ENCODE results near the gene SETBP1.

The SETBP1 gene

DNA sequence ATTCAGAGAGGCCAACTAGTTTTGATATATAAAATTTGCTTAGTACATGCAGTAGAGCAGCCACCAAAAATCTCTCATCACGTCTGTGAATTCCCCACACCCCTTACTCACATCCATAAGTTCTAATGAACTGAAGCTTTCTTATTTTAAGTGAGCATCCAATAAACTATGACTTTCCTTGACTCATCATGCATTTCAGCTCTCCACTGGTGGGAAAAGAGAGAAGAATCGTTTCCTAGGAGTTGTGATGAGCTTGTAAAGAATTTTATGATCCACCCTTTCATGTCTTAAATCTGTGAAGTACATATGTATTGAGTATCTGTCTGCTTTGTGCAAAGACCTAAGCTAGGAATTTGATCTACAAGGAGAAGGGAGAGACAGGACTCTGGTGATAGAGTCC is 428.6 kb downstream of the SETBP1 start:
- CTCF ChIA-PET = interaction anchor here (0.9 to 1.1 kb wide), 2 partner anchors 13 to 103 kb away, joined by 3 read pairs; no protein-coding TSS in a partner anchor
- POLR2A ChIA-PET = no interaction called here

GRCh38 chr18:45109706-45110105 is 429.0 kb downstream of the SETBP1 start:
- POLR2A ChIA-PET = no interaction called here
- CTCF ChIA-PET = interaction anchor here (0.6 to 1.1 kb wide), 3 partner anchors 13 to 102 kb away, joined by 3 read pairs; no protein-coding TSS in a partner anchor
- Histone ChIP-seq H3K27ac (ENCODE audit: extremely low read depth, low read depth, low read length) (no peak overlapping the region), H3K4me1 (ENCODE audit: control insufficient read depth, insufficient read depth, low read length) (no peaks in the 10 kb centered on the region), H3K9me3 (ENCODE audit: control insufficient read depth, insufficient read depth, low read depth, low read length) (no peaks in the 10 kb centered on the region), H3K36me3 (ENCODE audit: control insufficient read depth in 2 of 2, insufficient read depth in 1 of 2, low read length in 2 of 2) (no peaks in the 10 kb centered on the region), H3K4me3 (ENCODE audit: low read depth, low read length) (no peak overlapping the region)
- TF ChIP-seq, protein P1, sequence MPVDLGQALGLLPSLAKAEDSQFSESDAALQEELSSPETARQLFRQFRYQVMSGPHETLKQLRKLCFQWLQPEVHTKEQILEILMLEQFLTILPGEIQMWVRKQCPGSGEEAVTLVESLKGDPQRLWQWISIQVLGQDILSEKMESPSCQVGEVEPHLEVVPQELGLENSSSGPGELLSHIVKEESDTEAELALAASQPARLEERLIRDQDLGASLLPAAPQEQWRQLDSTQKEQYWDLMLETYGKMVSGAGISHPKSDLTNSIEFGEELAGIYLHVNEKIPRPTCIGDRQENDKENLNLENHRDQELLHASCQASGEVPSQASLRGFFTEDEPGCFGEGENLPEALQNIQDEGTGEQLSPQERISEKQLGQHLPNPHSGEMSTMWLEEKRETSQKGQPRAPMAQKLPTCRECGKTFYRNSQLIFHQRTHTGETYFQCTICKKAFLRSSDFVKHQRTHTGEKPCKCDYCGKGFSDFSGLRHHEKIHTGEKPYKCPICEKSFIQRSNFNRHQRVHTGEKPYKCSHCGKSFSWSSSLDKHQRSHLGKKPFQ (tag by site-specific recombination; IDR thresholded peaks at IDR 0.05) = no peak
- TF ChIP-seq ZNF561 (tag by site-specific recombination; IDR thresholded peaks at IDR 0.05; ENCODE audit: borderline replicate concordance) (no peak), ZNF768 (tag by site-specific recombination; IDR thresholded peaks at IDR 0.05) (no peak), ZNF530 (tag by site-specific recombination; IDR thresholded peaks at IDR 0.05; ENCODE audit: low read depth) (no peak), ZNF473 (tag by site-specific recombination; IDR thresholded peaks at IDR 0.05) (no peak), ZNF792 (tag by site-specific recombination; IDR thresholded peaks at IDR 0.05) (no peak), ZNF629 (tag by site-specific recombination; IDR thresholded peaks at IDR 0.05) (no peak), ZNF214 (tag by site-specific recombination; IDR thresholded peaks at IDR 0.05; ENCODE audit: borderline replicate concordance) (no peak), ZIC2 (tag by site-specific recombination; IDR thresholded peaks at IDR 0.05) (no peak), ZBTB10 (tag by site-specific recombination; IDR thresholded peaks at IDR 0.05) (no peak), ZSCAN30 (tag by site-specific recombination; IDR thresholded peaks at IDR 0.05) (no peak), ZNF654 (tag by site-specific recombination; IDR thresholded peaks at IDR 0.05; ENCODE audit: low read depth) (no peak), KLF17 (tag by site-specific recombination; IDR thresholded peaks at IDR 0.05) (no peak), ZNF146 (tag by site-specific recombination; IDR thresholded peaks at IDR 0.05) (no peak), ZNF184 (tag by site-specific recombination; IDR thresholded peaks at IDR 0.05) (no peak), SP2 (tag by site-specific recombination; IDR thresholded peaks at IDR 0.05) (no peak), OVOL3 (tag by site-specific recombination; IDR thresholded peaks at IDR 0.05) (no peak)

More for the DNA sequence above, 428.6 kb downstream of the SETBP1 start:
- no peaks in the 10 kb centered on the region for H3K36me3 ChIP-seq (ENCODE audit: control insufficient read depth in 2 of 2, insufficient read depth in 1 of 2, low read length in 2 of 2)
- no peaks in the 10 kb centered on the region for H3K9me3 ChIP-seq (ENCODE audit: control insufficient read depth, insufficient read depth, low read depth, low read length)
- H3K4me3 ChIP-seq (ENCODE audit: low read depth, low read length) = no peak overlapping the region
- H3K4me1 ChIP-seq (ENCODE audit: control insufficient read depth, insufficient read depth, low read length) = no peaks in the 10 kb centered on the region
- TF ChIP-seq ZNF274 (IDR thresholded peaks at IDR 0.05; ENCODE audit: low read length) = no peak
- no peak for TF ChIP-seq ZNF274 (tag by site-specific recombination; IDR thresholded peaks at IDR 0.05; ENCODE audit: borderline replicate concordance)
- no peak overlapping the region for H3K27ac ChIP-seq (ENCODE audit: extremely low read depth, low read depth, low read length)
